ENCODE measurements around the gene C19orf12.
A peak's percentile ranks its signal among the peaks of the same experiment; 100 is the strongest.
"Not testable (repeated sequence)": the region's sequence is repeated elsewhere in the genome, so short reads cannot be mapped to it uniquely, and the experiment has no call there.

C19orf12 gene

DNA sequence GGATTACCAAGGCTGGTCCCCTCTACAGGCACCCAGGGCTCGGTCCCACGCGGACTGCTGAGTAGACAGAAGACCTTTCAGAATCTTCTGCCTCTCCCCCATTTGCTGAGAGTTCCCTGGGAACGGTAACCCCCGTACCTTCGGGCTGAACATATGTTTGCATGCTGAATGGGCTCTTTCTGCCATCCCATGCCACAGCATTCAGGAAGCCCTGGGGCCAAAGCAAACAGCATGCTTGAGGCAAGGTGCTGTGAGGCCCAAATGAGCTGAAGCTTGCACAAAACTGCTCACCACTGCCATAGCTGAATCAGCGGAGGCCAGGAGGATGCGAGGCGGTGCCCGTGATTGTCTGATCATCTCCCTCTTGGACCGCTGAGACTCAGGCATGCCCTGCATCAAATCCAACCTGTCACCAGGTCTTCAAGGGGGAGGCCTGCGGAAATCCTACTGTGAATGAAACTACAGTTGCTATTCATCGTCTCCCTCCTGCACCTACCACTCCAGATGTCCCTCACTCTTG is 16.3 kb upstream of the C19orf12 start:
- DNase-seq (ENCODE audit: low spot score): no peak
- peak; percentile 75 for FAIRE-seq

DNA sequence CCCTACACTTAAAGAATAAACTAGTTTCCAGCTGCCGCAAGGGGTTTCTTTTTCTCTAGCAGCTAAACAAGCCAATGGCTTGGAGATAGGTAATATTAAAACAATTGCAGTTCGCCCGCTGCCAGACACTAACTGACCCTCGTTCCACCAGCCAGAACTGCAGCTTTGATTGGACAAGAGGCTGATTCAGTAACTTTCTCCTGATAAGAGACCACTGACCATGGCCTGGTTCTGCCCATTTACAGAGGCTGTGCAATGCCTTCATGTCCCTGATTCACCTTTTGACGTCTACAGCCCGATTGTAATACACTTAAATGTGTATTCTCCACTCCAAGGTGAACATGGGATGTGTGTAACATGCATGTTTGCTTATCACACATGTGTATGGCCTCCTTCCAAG is 12.8 kb upstream of the C19orf12 start:
- FAIRE-seq: no peak
- DNase-seq (ENCODE audit: low spot score): no peak

DNA sequence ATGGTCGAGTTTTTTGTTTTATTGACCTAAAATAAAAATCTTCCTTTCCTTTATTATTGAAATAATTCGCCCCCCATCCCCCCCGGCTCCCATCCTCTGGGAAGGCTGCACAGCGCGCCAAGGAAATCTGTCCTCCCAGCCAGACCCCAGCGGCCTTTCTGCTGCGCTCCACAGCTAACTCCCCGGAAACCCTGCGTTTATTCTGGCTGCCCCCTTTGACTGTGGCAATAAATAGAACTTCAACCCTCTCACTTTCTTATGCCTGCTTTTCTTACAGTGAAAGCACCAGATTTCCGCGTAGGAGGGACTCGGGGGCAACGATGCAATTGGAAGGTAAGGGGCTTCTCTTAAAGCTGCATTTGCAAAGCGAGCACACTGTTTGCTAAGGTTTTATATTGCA is 9.7 kb upstream of the C19orf12 start:
- DNase-seq (ENCODE audit: low spot score) (no peak), FAIRE-seq (no peak)

DNA sequence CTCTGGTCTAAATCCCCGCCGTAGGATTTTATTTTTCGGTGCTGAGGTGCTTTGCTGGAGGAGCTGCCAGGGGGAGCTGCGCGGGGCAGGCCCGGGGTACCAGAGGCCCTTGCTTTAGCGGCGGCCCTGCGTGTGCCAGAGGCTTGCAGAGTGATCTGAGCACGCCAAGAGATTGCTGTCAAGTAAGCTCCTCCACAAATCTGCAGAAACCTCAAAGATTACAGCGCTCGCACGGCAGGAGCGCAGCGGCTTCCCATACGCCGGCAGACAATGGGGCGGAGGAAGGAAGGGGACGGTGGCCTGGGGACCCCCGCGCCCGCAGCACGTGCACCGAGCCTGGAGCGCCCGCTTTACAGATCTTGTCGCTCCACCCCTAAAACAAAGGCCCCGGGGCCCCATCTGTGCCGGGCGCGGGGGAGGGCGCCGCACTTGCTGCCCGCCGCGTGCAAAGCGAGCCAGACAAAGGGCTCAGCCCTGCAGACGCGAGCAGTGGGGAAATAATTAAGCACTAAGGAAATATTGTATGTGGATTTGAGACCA is 9.1 kb upstream of the C19orf12 start:
- FAIRE-seq: no peak
- no peak for DNase-seq (ENCODE audit: low spot score)

DNA sequence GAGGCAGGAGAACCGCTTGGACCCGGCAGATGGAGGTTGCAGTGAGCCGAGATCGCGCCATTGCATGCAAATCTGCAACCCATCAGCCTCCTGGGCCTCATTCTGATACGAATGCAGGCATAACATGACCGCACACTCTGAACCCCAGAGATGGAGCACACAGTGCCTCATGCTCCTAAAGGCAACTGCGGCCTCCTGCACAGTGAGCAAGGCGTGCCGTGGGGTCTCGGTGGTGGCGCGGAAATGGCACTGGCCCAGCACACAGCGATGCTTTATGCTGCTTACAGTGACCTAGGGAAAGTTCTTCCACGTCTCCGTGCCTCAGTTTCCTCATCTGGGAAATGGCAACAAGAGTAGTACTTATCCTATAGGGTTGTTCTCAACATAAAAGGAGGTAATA is 2.0 kb upstream of the C19orf12 start:
- DNase-seq (ENCODE audit: low spot score) (no peak), FAIRE-seq (no peak)

DNA sequence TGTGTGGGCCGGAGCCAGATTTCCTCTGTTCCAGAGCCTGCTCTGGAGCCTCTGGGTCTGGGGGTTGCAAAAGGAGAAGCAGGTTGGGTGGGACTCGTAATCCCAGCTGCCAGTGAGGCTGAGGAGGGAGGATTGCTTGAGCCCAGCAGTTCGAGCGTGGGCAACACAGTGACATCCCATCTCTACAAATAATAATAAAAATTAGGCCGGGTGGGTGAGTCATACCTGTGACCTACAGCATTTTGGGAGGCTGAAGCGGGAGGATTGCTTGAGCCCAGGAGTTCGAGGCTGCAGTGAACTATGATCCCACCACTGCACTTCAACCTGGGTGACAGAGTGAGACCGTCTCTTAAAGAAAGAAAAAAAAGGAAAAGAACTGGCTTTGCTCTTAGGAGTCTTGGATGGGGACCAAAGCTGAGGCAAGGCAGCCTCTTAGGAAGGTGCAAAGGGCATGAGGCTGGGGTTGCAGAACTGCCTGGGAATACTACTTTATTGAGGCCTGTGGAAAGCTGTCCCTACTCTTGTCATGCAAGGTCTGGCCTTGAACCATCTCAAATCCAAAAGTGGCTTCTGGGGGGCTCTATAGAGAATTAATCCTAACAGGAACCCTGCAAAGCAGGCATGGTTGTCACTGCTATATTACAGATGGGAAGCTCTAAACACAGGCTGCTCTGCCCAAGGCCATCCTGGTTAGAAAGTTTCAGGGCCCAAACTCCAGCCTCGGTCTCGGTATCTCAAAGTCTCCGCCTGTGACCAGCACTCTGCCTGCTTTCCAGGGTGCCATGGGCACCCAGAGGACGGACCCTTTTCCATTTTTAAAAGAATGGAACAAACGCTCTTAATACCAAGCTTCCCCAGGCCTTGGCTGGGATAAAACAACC is 880 bp upstream of the C19orf12 start:
- no peak for FAIRE-seq
- no peak for DNase-seq (ENCODE audit: low spot score)

DNA sequence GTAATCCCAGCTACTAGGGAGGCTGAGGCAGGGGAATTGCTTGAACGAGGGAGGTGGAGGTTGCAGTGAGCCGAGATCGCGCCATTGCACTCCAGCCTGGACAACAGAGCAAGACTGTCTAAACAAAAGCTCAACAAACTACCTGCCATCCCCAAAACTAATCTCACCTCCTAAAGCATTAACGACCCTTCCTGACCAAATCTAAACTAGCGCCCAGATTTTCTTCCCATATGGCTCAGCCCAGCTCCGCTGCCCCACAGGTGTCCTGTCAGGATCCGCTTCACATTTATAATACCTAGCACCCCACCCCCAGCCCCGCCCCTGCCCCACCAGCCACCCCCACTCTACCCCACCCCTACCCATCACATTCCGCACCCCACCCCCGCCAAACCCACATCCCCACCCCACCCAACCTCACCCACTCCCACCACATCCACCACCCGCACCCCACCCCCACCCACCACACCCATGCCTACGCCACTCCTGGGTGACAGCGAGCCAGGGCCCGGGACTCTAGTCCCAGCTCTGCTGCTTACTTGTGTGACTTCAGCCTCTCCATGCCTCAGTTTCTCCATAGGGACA is 599 bp downstream of the C19orf12 start:
- peak; percentile 27 for FAIRE-seq

DNA sequence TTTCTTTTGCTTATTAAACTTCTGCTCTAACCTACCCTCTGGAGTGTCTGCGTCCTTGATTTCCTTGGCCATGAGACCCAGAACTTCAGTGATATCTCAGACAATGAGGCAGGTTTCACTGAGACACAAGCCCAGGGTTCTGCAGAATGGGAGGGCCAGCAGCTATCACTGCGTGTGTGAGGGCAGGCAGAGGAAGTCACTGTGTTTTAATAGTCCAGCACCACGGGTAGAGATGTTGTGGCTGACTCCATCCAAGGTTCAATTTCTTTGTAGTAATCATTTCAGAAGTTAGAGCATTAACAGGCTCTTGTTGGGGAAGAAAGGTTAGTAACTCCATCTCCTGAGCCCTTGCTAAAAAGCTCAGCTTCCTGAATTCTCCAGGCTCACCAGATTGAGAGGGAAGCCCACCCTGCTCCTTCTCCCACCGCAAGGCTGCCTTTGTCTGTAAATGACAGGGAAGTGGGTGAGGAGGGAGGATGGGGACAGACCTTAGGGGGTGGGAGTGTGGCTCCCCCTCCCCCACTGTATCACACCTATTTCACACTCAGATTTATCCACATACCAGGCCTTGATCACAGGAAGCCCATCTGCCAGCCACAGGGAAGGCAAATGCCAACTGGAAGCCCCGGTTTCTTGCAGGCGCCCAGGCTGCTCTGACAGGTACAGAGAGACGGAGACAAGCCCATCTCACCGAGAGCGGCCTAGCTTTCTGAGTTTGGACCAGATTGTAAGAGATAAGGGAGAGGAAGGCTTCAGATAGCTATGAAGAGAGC is 2.1 kb downstream of the C19orf12 start:
- DNase-seq (ENCODE audit: low spot score) (no peak), FAIRE-seq (no peak)

More for the DNA sequence above, 599 bp downstream of the C19orf12 start:
- DNase-seq (ENCODE audit: low spot score): peak; percentile 46

DNA sequence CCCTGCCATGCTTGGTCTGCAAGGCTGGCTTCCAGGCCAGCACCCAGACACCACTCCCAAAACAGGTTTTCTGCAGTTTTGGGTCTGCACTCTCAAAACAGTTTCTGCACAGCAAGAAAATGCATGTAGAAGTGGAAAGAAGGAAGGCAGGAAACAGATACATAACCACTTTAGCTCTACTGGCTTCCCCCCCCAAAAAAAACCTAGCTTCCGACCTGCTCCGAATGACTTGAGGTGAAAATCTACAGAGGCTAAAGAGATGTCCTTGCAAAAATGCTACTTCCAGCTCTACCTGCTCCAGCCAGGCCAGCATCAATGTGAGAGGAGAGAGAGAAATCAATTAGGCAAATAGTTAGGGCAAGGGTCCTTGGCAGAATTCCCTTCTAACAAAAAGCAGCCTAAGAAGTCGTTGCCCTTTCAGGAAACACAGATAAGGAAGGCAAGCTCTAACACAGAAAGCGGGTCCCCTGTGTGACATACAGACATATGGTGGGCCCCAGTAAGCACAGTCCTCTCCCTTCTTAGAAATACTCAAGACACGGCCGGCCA is 3.4 kb downstream of the C19orf12 start:
- FAIRE-seq (no peak), DNase-seq (ENCODE audit: low spot score) (no peak)

DNA sequence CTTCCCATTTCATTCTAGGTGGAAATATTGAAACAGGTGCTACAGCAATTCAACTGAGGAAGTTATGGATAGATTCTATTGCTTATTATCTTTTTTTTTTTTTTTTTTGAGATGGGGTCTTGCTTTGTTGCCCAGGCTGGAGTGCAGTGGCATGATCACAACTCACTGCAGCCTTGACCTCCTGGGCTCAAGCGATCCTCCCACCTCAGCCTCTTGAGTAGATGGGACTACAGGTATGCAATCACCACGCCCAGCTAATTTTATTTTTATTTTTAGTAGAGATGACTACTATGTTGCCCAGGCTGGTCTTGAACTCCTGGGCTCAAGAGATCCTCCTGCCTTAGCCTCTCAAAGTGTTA is 5.6 kb downstream of the C19orf12 start:
- not testable (repeated sequence) for DNase-seq (ENCODE audit: low spot score); FAIRE-seq

DNA sequence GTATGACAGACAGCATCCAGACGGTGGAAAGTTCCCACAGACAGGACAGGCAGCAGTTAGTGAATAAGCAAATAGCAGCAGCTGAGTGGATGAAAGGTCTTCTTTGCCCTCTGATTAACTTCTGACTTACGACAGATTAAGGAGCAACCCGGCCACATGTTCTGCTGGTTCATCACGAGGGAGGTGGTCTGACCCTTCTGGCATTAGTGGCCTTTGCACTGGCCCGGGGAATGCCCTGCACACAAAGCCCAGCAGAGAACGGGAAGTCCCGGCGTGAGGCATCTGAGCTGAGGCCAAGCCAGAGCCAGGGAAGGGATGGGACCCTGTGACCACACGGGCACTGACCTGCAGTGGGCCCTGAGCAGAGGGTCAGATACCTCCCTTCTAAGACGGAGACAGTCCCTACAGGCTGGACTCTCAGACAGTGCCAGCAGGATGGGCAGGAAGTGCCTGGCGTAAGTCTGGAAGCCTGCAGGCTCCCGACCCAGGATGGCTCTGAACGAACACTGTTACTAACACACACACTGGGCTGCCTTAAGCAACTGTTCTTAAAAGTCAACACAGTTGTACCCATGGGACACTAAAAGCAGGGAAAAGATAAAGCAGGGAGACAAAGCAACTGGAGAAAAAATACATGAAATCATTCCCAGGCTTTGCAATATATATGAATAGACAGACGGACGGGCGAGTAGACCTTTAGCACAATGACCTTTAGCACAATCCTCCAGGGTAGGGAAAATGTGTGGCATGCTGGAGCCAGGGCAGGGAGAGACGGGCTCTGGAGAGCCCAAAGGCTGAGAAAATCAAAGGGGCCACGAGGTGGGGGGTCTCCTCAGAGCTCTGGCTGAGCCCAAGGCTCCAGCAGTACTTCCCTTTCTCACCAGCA is 6.3 kb downstream of the C19orf12 start:
- DNase-seq (ENCODE audit: low spot score): no peak
- no peak for FAIRE-seq

DNA sequence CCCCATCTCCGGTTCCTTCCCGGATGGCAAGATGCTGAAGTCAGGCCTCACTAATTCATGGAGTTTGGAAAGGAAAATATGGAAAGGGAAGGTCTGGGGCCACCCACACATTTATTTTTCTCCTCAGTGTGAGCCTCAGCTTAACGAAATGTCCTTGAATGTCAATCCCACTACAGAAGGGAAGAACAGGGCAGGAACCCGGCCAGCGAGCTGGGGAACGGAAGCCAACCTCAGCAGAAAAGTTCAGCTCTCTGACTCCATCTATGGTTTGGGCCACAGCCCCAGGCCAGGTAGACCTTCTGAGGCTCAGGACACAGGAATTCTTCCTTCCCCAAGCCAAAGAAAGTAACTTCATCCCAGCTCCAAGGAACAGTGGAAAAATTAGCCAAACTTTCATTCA is 8.4 kb downstream of the C19orf12 start:
- FAIRE-seq: no peak

DNA sequence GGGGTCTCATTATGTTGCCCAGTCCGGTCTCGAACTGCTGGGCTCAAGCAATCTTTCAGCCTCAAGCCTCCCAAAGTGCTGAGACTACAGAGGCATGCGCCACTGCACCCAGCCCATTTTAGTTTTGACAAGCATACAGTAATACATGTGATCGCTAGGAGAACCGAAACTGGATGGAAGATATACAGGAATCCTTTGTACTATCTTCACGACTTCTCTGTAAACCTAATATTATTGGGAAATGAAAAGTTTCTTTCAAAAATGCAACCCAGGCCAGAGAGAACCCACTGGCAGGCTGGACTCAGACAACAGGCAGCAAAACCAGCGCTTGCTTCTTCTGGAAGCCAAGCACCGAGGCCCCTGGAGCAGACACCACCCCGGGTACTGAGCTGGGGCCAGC is 9.4 kb downstream of the C19orf12 start:
- no peak for DNase-seq (ENCODE audit: low spot score)
- FAIRE-seq: no peak

More for the DNA sequence above, 8.4 kb downstream of the C19orf12 start:
- DNase-seq (ENCODE audit: low spot score): no peak

DNA sequence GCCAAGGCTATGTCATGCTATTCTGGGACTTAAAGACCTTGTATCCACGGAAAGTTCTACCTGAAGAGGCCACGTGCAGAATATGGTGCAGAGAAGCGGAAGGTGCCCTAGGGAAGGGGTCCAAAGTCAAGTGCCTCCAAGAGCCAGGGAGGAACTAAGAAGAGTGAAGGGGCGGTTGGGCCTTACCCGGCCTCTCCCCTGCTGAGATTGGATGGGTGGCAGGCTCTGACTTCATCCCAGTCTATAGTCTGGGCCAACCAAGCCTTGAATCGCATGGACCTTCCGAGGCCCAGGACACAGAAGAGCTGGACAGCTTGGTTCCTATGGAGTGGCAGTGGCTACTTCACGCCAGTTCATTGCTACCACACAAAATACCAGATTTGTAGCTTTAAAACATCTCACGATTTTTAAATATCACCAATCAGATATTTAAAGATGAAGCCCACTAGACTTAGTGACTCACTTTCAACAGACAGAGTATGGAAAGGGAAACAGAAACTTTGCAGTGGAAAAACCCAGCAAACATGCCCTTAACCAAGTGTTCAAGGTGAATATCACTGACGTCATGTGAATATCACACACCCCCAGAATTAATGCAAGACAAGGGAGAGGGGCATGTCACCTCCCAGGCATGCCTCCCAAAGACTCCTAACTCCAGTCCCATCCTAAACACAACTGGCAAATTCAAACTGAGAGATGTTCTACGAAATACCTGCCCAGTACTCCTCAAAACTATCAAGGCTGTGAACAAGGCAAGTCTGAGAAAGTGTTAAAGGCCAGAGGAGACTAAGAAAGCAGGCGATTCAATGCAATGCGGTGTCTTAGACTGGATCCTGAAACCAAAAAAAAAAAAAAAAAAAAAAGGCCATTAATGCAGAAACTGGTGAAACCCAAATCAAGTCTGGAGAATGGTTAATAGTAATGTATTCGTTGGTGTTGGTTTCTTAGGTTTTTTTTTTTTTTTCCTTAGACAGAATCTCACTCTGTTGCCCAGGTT is 10.2 kb downstream of the C19orf12 start:
- DNase-seq (ENCODE audit: low spot score): no peak
- FAIRE-seq: no peak

DNA sequence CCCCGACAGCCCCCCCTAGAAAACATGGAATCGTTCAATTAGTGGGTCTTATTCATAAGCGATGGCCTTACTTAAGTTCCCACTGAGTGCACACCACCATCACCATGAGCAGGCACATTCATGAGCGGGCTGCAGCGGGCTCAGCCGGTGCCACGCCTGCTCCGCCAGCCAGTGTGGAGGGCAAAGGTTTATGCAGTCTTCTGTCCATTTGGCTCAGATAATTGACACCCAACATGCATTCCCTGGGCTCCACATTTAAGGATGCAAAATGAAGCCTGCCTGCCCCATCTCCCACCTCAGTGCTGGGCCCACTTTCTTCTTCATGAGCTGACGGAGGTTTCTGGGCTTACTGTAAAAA is 12.1 kb downstream of the C19orf12 start:
- FAIRE-seq (no peak), DNase-seq (ENCODE audit: low spot score) (no peak)

DNA sequence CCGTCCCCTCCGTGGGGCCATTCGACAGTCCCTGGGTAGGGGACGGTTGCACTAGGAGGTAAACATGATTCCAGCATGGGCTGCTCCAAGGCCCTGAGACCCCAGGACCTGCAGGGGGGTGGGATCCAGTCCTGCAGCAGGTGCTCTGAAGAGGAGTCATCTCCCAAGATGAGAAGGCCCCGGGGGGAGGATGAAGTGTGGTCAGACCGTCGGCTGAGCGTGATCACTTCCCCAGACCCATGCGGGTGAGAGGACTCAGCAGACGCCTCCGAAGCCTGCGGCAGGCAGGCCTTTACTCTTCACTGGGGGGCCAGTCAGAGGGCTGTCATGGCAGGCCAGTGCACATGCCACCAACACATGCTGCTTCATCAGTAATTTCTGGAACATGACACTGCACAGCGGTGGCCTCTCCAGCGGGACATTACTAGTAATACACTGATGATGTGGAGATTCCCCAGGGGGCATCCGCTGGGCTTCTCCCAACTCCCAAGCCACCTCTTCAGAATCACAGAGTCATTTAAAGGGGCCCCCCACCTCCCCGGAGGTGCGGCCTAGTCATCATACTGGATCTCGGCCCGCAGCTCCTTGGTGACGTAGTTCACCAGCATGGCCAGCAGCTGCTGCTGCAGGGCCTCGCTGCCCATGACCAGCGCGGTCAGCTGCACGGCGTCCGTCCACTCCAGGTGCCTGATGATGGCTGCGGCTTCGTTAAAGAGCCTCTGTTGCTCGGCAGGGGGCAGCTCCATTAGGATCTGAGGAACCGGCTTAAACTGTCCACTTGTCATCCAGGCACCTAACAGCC is 12.7 kb downstream of the C19orf12 start:
- FAIRE-seq: no peak
- no peak for DNase-seq (ENCODE audit: low spot score)

DNA sequence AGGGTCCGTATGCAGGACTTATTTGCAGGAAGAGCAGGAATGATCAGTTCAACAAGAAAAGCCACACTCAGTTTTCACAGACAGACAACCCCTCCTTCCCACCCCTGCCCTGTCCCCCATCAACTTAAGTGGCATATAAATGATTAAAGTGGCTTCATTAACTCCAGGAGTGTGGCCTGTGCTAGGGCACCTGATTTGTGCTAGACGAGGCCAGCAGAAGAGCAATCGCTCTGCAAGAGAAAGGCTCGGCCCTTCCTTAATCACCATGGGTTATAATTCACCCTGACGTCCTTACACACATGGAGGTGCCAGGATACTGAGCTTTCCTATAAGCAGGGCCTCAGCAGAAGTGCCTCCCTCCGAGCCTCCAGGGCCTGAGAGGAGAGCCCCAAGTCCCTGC is 14.6 kb downstream of the C19orf12 start:
- no peak for FAIRE-seq

DNA sequence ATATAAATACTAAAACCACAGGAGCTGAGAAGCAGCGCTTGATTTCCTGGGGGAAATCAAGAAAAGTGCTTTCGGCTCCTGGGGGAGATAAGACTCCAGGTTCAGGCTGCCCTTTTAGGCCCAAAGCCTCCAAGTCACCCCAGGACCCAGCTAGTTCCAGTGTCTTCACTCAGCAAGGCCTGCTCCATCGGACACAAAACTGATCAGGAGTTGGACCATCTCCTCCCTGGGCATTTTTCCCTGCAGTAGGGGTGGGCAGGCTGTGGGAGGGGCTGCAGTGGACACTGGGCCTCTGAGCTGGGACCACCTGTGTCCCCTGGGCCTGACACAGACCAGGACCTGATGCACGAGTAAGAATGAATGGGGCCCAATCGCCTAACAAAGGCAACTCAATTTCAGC is 15.2 kb downstream of the C19orf12 start:
- no peak for DNase-seq (ENCODE audit: low spot score)

More for the DNA sequence above, 14.6 kb downstream of the C19orf12 start:
- DNase-seq (ENCODE audit: low spot score): no peak

More for the DNA sequence above, 15.2 kb downstream of the C19orf12 start:
- FAIRE-seq: no peak

All from urothelium cell line (cell line).